HepG2 (cell line): ENCODE measurements around the gene PDZD4. TPM values are rescaled to one million over a fixed set of nuclear protein-coding genes. Genes with fewer than 3 reads are reported as not detected.

Experiments used
- ATAC-seq: fragments of 200-7000 bp; cut with Tn5 transposase; 3 replicates; pipeline ENCODE4 v1.9.1; 2020; ENCODE audit warnings: mild to moderate bottlenecking, moderate library complexity
- BruUV-seq: library from RNA; stranded (reverse); fragments of 400-500 nt; replicated peaks from 2 replicates; lab custom pipeline; 2021; lab: Mats Ljungman, UMichigan
- CTCF ChIA-PET: fragments of 300-600 bp; formaldehyde crosslinking; extraction: SDS; loops from one replicate; lab custom pipeline; 2021; ENCODE audit warnings: low total read pairs, inconsistent platforms, low intra/inter-chr PET ratio; lab: Yijun Ruan, JAX
- POLR2A ChIA-PET: fragments of 350-600 bp; sonication (Branson Sonifier 250); formaldehyde crosslinking; loops from one replicate; lab custom pipeline; 2020; ENCODE audit warnings: antibody characterized with exemption, inconsistent platforms; lab: Yijun Ruan, JAX
- DNase-seq: peaks from one replicate; pipeline ENCODE4 v3.0.0-alpha.2; 2015; ENCODE audit warnings: low spot score
- FAIRE-seq: peaks from 3 replicates; lab custom pipeline; 2011; peaks lifted over from hg19 to GRCh38; lab: Jason Lieb, UNC
- H2AFZ ChIP-seq: one replicate; pipeline ENCODE4 v1.6.1; 2011; ENCODE audit warnings: low read length, inconsistent platforms
- H3K27ac ChIP-seq: fragments of 300-600 bp; 3 replicates; pipeline ENCODE4 v1.8.0; 2011; ENCODE audit warnings: mixed run types, mild to moderate bottlenecking, mixed read lengths, low read length, inconsistent platforms; ENCODE audit not compliant: insufficient read depth; ENCODE audit errors: extremely low read length
- H3K27me3 ChIP-seq, 2 experiments: fragments of 200-600 bp in 1 of 2; 2 replicates in 1 of 2; 3 replicates in 1 of 2; pipeline versions ENCODE4 v1.6.0 to v1.8.0; 2011; ENCODE audit warnings: low read length in 2 of 2, mild to moderate bottlenecking in 2 of 2, moderate library complexity in 2 of 2, inconsistent platforms in 1 of 2; ENCODE audit not compliant: insufficient read depth in 2 of 2, control insufficient read depth in 1 of 2
- H3K36me3 ChIP-seq, 2 experiments: fragments of 200-600 bp in 1 of 2; replicated peaks in 1 of 2; 2 replicates in 1 of 2; 3 replicates in 1 of 2; pipeline versions ENCODE4 v1.5.1 to v1.8.0; 2011; ENCODE audit warnings: low read length in 2 of 2, inconsistent platforms in 1 of 2; ENCODE audit not compliant: insufficient read depth in 2 of 2, control insufficient read depth in 1 of 2
- H3K4me1 ChIP-seq: 2 replicates; pipeline ENCODE4 v1.5.1; 2012; ENCODE audit warnings: low read length, inconsistent platforms; ENCODE audit not compliant: insufficient read depth
- H3K4me2 ChIP-seq: 2 replicates; pipeline ENCODE4 v1.6.0; 2011; ENCODE audit warnings: low read depth, low read length, inconsistent platforms
- H3K4me3 ChIP-seq, 3 experiments: fragments of 200-600 bp in 1 of 3; sonication (generic), shearing (Covaris generic) in 1 of 3; replicated peaks in 1 of 3; 2 replicates each; pipeline ENCODE4 v1.5.1; 2011 to 2016; ENCODE audit warnings: low read length in 3 of 3, inconsistent platforms in 2 of 3, low read depth in 2 of 3, mild to moderate bottlenecking in 2 of 3, control low read depth in 1 of 3, mixed read lengths in 1 of 3; ENCODE audit not compliant: insufficient read depth in 1 of 3
- H3K79me2 ChIP-seq: one replicate; pipeline ENCODE4 v1.6.1; 2011; ENCODE audit warnings: low read length, inconsistent platforms; ENCODE audit not compliant: insufficient read depth
- H3K9ac ChIP-seq: 2 replicates; pipeline ENCODE4 v1.6.0; 2011; ENCODE audit warnings: mild to moderate bottlenecking, low read depth, low read length, inconsistent platforms; ENCODE audit not compliant: insufficient read depth
- H3K9me3 ChIP-seq: 2 replicates; pipeline ENCODE4 v1.5.1; 2012; ENCODE audit warnings: mild to moderate bottlenecking, low read length
- H4K20me1 ChIP-seq: 2 replicates; pipeline ENCODE4 v1.6.0; 2011; ENCODE audit warnings: inconsistent platforms, mild to moderate bottlenecking, low read length, moderate library complexity; ENCODE audit not compliant: insufficient read depth
- DNMT1 ChIP-seq: sonication (generic); formaldehyde crosslinking; IDR thresholded peaks from 2 replicates; pipeline ENCODE4 v1.5.1; 2020; ENCODE audit warnings: mild to moderate bottlenecking, missing genetic modification reagents
- FIP1L1 ChIP-seq: fragments of 200-400 bp; formaldehyde crosslinking; IDR thresholded peaks from 2 replicates; pipeline ENCODE4 v1.6.1; 2018; ENCODE audit warnings: low read depth, mild to moderate bottlenecking, low read length, moderate library complexity, borderline replicate concordance; ENCODE audit not compliant: insufficient read depth
- GFI1 ChIP-seq: sonication (generic); formaldehyde crosslinking; IDR thresholded peaks from 2 replicates; pipeline ENCODE4 v1.5.0; 2020; ENCODE audit warnings: missing genetic modification reagents, mild to moderate bottlenecking, borderline replicate concordance
- GLMP ChIP-seq: sonication (generic); formaldehyde crosslinking; IDR thresholded peaks from 2 replicates; pipeline ENCODE4 v1.9.0; 2021; ENCODE audit warnings: missing genetic modification reagents, mild to moderate bottlenecking, borderline replicate concordance
- MYC ChIP-seq: sonication (generic); formaldehyde crosslinking; IDR thresholded peaks from 2 replicates; pipeline ENCODE4 v1.9.0; 2021; ENCODE audit warnings: missing genetic modification reagents, borderline replicate concordance
- NFAT5 ChIP-seq: sonication (generic); formaldehyde crosslinking; IDR thresholded peaks from 2 replicates; pipeline ENCODE4 v1.4.0; 2020; ENCODE audit warnings: missing genetic modification reagents
- PTBP1 ChIP-seq: fragments of 200-400 bp; formaldehyde crosslinking; IDR thresholded peaks from 2 replicates; pipeline ENCODE4 v1.6.1; 2018; ENCODE audit warnings: low read length, low read depth; ENCODE audit not compliant: poor library complexity, severe bottlenecking
- SP4 ChIP-seq: sonication (generic); formaldehyde crosslinking; IDR thresholded peaks from 2 replicates; pipeline ENCODE4 v1.8.1; 2023; ENCODE audit warnings: mild to moderate bottlenecking, missing genetic modification reagents
- ZBTB42 ChIP-seq: sonication (generic); formaldehyde crosslinking; IDR thresholded peaks from 2 replicates; pipeline ENCODE4 v1.5.0; 2020; ENCODE audit warnings: mild to moderate bottlenecking, missing genetic modification reagents
- ZNF136 ChIP-seq: sonication (generic); formaldehyde crosslinking; IDR thresholded peaks from 2 replicates; pipeline ENCODE4 v1.8.1; 2022; ENCODE audit warnings: low read depth, mild to moderate bottlenecking, moderate library complexity, missing genetic modification reagents
- ZNF264 ChIP-seq: sonication (generic); formaldehyde crosslinking; IDR thresholded peaks from 2 replicates; pipeline ENCODE4 v1.4.0; 2020; ENCODE audit warnings: missing genetic modification reagents
- ZNF326 ChIP-seq: sonication (generic); formaldehyde crosslinking; IDR thresholded peaks from 2 replicates; pipeline ENCODE4 v1.4.0; 2020; ENCODE audit warnings: missing genetic modification reagents, borderline replicate concordance
- ZNF550 ChIP-seq: sonication (generic); formaldehyde crosslinking; IDR thresholded peaks from 2 replicates; pipeline ENCODE4 v1.4.0; 2020; ENCODE audit warnings: mild to moderate bottlenecking, missing genetic modification reagents, borderline replicate concordance
- ZNF557 ChIP-seq: sonication (generic); formaldehyde crosslinking; IDR thresholded peaks from 2 replicates; pipeline ENCODE4 v1.4.0; 2020; ENCODE audit warnings: missing genetic modification reagents
- ZNF781 ChIP-seq: sonication (generic); formaldehyde crosslinking; IDR thresholded peaks from 2 replicates; pipeline ENCODE4 v1.5.1; 2020; ENCODE audit warnings: borderline replicate concordance, mild to moderate bottlenecking, missing genetic modification reagents; ENCODE audit errors: not compliant biosample characterization
- WGBS: methylation state at CpG from one replicate; pipeline ENCODE4 v1.1.6; 2017; ENCODE audit warnings: low lambda C conversion rate; 5-methylcytosine and 5-hydroxymethylcytosine counted together
- in situ Hi-C: cut with HindIII; loops from 2 replicates; pipeline ENCODE4 v1.10.0; 2017; ENCODE audit warnings: low pct_unique_long_range_greater_than_20kb; ENCODE audit not compliant: extremely low pct_ligation_motif_present
- intact Hi-C: fragments of 100-400 bp; cut with micrococcal nuclease; formaldehyde crosslinking; loops from one replicate; pipeline ENCODE4 v1.10.0; 2022; ENCODE audit not compliant: unreplicated experiment
- polyA plus RNA-seq, 8 experiments: library from polyadenylated mRNA; depleted of rRNA in 3 of 8; stranded (reverse) in 7 of 8; unstranded in 1 of 8; fragments of >200 nt; fragmentation: Illumina TruSeq in 4 of 8; extraction: Trizol in 4 of 8; gene quantifications; 2 replicates each; pipeline versions ENCODE4 v1.2.1 to v1.2.3, GENCODE V29; 2011 to 2016; ENCODE audit warnings: low read depth in 4 of 8, missing spikeins in 1 of 8, mixed read lengths in 1 of 8; ENCODE audit not compliant: insufficient read depth in 1 of 8
- total RNA-seq, 5 experiments: library from RNA; depleted of rRNA; stranded (reverse); fragments of >200 nt; fragmentation: Illumina TruSeq; extraction: Trizol; gene quantifications; 2 replicates each; pipeline ENCODE4 v1.2.3, GENCODE V29; 2016; ENCODE audit warnings: low read depth in 1 of 5

Gene PDZD4
- total and polyA plus RNA-seq, 2 of the 13 experiments (the other 11 are each of a cell fraction or from before 2014, with no cell fraction given), result not detected

GRCh38 chrX:153825042-153825441, 5.3 kb downstream of the PDZD4 start:
- intact Hi-C loops (no loop called here), in situ Hi-C loops (no loop called here)
- Histone ChIP-seq H3K27me3 (peaks cover 3 to 37% of the 10 kb centered on the region in 2 experiments; a peak in 4 of 5 replicates), H3K9me3 (no peaks in the 10 kb centered on the region), H3K4me1 (no peaks in the 10 kb centered on the region), H3K9ac (no peak overlapping the region), H4K20me1 (no peaks in the 10 kb centered on the region), H2AFZ (no peak overlapping the region), H3K36me3 (no peaks in the 10 kb centered on the region), H3K4me2 (no peak overlapping the region), H3K79me2 (no peaks in the 10 kb centered on the region), H3K4me3 (no peak overlapping the region), H3K27ac (no peak overlapping the region)
- no TSS peak for BruUV-seq
- POLR2A ChIA-PET, result no interaction called here
- FAIRE-seq (no peak), DNase-seq (no peak), ATAC-seq (no peak)
- CTCF ChIA-PET, result no interaction called here
- no CpG with 5 or more reads among the region's 8 CpGs for WGBS
- TF ChIP-seq ZNF550 (CRISPR knock-in tag), result no peak
- TF ChIP-seq PTBP1, result no peak
- TF ChIP-seq GLMP (CRISPR knock-in tag), result no peak
- TF ChIP-seq SP4 (CRISPR knock-in tag), result no peak
- no peak for TF ChIP-seq MYC
- TF ChIP-seq ZBTB42 (CRISPR knock-in tag), result no peak
- TF ChIP-seq ZNF326 (CRISPR knock-in tag), result no peak
- no peak for TF ChIP-seq DNMT1
- TF ChIP-seq ZNF781 (CRISPR knock-in tag), result no peak
- TF ChIP-seq FIP1L1, result no peak
- no peak for TF ChIP-seq ZNF264
- TF ChIP-seq GFI1, result no peak
- no peak for TF ChIP-seq ZNF557 (CRISPR knock-in tag)
- TF ChIP-seq ZNF136 (CRISPR knock-in tag), result no peak
- no peak for TF ChIP-seq NFAT5 (CRISPR knock-in tag)
